Measurements from ENCODE around the gene GFRA3. TPM values are rescaled to one million over a fixed set of nuclear protein-coding genes. Genes with fewer than 3 reads are reported as not detected.

Gene GFRA3
- total RNA-seq, 1 donor from 2014 or later, result not detected

DNA sequence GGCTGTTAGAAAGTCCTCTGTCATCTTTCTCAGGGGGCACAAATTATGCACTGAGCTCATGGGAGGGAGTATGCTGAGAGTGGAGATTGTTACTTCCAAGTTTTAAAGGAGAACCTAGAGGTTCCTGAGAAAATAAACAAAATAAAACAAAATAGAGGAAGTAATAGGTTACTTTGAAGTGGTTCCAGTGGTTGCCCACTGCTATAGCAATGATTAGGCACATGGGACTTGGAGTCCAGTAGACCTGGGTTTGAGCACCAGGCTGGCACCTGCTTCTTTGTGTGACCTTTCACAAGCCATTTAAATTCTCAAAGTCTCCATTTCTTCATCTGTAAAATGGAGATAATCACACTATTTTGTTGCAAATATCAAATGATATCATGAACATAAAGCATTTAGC lies 47.5 kb downstream of the GFRA3 start:
- Histone ChIP-seq H3F3A (ENCODE audit: low read depth) (no peaks in the 10 kb centered on the region), H3K27ac (no peak overlapping the region), H4K20me1 (ENCODE audit: low read depth) (no peaks in the 10 kb centered on the region), H3K79me2 (ENCODE audit: low read depth) (no peaks in the 10 kb centered on the region), H3K36me3 (no peaks in the 10 kb centered on the region), H3K4me3 (no peak overlapping the region), H3K27me3 (no peaks in the 10 kb centered on the region), H3K9me3 (ENCODE audit: low read depth) (no peaks in the 10 kb centered on the region), H3K4me2 (no peak overlapping the region), H3K4me1 (no peaks in the 10 kb centered on the region), H3K9ac (no peak overlapping the region), H2AFZ (replicated peaks) (no peak overlapping the region)
- DNase-seq (ENCODE audit: low spot score), result no peak
- Mint-ChIP-seq H3K9me3 (peaks cover 3% of the 10 kb centered on the region), H3K27me3 (ENCODE audit: insufficient read depth, low read depth) (no peaks in the 10 kb centered on the region), H3K4me3 (no peak overlapping the region), H3K27ac (no peak overlapping the region), H3K36me3 (no peaks in the 10 kb centered on the region), H3K4me1 (peaks cover 2% of the 10 kb centered on the region)
- no peak for TF ChIP-seq EZH2phosphoT487 (IDR thresholded peaks at IDR 0.05)
- TF ChIP-seq, protein P1, sequence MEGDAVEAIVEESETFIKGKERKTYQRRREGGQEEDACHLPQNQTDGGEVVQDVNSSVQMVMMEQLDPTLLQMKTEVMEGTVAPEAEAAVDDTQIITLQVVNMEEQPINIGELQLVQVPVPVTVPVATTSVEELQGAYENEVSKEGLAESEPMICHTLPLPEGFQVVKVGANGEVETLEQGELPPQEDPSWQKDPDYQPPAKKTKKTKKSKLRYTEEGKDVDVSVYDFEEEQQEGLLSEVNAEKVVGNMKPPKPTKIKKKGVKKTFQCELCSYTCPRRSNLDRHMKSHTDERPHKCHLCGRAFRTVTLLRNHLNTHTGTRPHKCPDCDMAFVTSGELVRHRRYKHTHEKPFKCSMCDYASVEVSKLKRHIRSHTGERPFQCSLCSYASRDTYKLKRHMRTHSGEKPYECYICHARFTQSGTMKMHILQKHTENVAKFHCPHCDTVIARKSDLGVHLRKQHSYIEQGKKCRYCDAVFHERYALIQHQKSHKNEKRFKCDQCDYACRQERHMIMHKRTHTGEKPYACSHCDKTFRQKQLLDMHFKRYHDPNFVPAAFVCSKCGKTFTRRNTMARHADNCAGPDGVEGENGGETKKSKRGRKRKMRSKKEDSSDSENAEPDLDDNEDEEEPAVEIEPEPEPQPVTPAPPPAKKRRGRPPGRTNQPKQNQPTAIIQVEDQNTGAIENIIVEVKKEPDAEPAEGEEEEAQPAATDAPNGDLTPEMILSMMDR (IDR thresholded peaks at IDR 0.05), result no peak
- TF ChIP-seq EZH2 (IDR thresholded peaks at IDR 0.05), result no peak

DNA sequence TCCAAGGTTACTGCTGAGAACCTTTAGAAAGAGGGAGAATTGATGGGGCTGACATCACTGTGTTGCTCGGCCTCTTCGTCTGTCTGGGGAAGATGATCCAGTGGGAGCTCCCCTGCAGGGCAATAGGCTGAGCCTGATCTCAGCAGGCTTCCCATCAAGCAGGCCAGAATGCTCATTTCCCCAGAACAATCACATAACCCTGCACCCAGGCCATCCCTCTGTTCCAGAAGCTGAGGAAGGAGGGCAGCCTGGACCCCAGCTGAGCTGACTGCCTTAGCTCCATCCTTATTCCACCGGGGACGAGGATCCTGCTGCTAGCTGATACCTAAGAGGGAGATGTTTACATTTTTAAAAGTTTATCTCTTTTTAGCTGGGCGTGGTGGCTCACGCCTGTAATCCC lies 49.7 kb downstream of the GFRA3 start:
- Mint-ChIP-seq H3K36me3 (no peaks in the 10 kb centered on the region), H3K4me1 (peaks cover 2% of the 10 kb centered on the region), H3K27me3 (ENCODE audit: insufficient read depth, low read depth) (no peaks in the 10 kb centered on the region), H3K9me3 (peaks cover 3% of the 10 kb centered on the region), H3K27ac (no peak overlapping the region), H3K4me3 (no peak overlapping the region)
- no peak overlapping the region for H3K4me3 ChIP-seq
- no peaks in the 10 kb centered on the region for H4K20me1 ChIP-seq (ENCODE audit: low read depth)
- TF ChIP-seq EZH2 (IDR thresholded peaks at IDR 0.05), result no peak
- no peak for TF ChIP-seq EZH2phosphoT487 (IDR thresholded peaks at IDR 0.05)
- TF ChIP-seq, protein P1 (IDR thresholded peaks at IDR 0.05), result no peak
- no peak overlapping the region for H3K4me2 ChIP-seq
- H3F3A ChIP-seq (ENCODE audit: low read depth), result no peaks in the 10 kb centered on the region
- no peak overlapping the region for H3K9ac ChIP-seq
- no peaks in the 10 kb centered on the region for H3K36me3 ChIP-seq
- no peaks in the 10 kb centered on the region for H3K27me3 ChIP-seq
- DNase-seq (ENCODE audit: low spot score), result no peak
- no peaks in the 10 kb centered on the region for H3K9me3 ChIP-seq (ENCODE audit: low read depth)
- H2AFZ ChIP-seq (replicated peaks), result no peak overlapping the region
- no peaks in the 10 kb centered on the region for H3K4me1 ChIP-seq
- H3K27ac ChIP-seq, result no peak overlapping the region
- no peaks in the 10 kb centered on the region for H3K79me2 ChIP-seq (ENCODE audit: low read depth)

DNA sequence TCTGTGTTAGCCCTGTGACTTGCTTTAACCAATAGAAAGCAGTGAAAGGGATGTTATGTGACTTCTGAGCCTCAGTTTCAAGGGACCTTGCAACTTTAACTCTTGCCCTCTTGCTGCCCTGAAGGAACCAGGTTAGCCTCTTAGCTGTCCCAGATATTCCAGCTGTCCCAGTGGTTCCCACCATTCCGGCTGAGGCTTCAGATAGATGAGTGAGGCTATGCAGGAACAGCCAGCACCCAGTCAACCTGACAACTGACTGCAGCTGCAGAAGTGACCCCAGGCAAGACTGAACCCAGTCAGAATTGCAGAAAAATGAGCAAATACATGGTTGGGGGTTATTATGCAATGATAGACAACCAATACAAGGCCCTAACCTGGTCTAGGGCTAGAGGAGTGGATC lies 50.9 kb downstream of the GFRA3 start:
- no peak overlapping the region for H2AFZ ChIP-seq (replicated peaks)
- H3K4me1 Mint-ChIP-seq, result peaks cover 2% of the 10 kb centered on the region
- H3K9me3 Mint-ChIP-seq, result peaks cover 3% of the 10 kb centered on the region
- H3K4me1 ChIP-seq, result no peaks in the 10 kb centered on the region
- no peaks in the 10 kb centered on the region for H3K79me2 ChIP-seq (ENCODE audit: low read depth)
- DNase-seq (ENCODE audit: low spot score), result no peak
- no peaks in the 10 kb centered on the region for H3K27me3 Mint-ChIP-seq (ENCODE audit: insufficient read depth, low read depth)
- no peak overlapping the region for H3K4me3 Mint-ChIP-seq
- H3K36me3 Mint-ChIP-seq, result peaks cover 2% of the 10 kb centered on the region
- H3K9ac ChIP-seq, result no peak overlapping the region
- no peaks in the 10 kb centered on the region for H3K36me3 ChIP-seq
- no peak overlapping the region for H3K4me3 ChIP-seq
- H3K27ac Mint-ChIP-seq, result no peak overlapping the region
- H3K9me3 ChIP-seq (ENCODE audit: low read depth), result no peaks in the 10 kb centered on the region
- H3K27me3 ChIP-seq, result no peaks in the 10 kb centered on the region
- TF ChIP-seq EZH2phosphoT487 (IDR thresholded peaks at IDR 0.05) (no peak), EZH2 (IDR thresholded peaks at IDR 0.05) (no peak)
- TF ChIP-seq, protein P1 (IDR thresholded peaks at IDR 0.05), result no peak
- no peaks in the 10 kb centered on the region for H3F3A ChIP-seq (ENCODE audit: low read depth)
- H3K27ac ChIP-seq, result no peak overlapping the region
- no peak overlapping the region for H3K4me2 ChIP-seq
- no peaks in the 10 kb centered on the region for H4K20me1 ChIP-seq (ENCODE audit: low read depth)
